ENCODE results near the gene RNLS. TPM values are rescaled to one million over a fixed set of nuclear protein-coding genes. Genes with fewer than 3 reads are reported as not detected.

RNLS gene
- 10 to 100 TPM in 3 of 4 donors, 1 to 10 TPM in 1; 7.8 to 37.2 (median 26.2) TPM for total RNA-seq

DNA sequence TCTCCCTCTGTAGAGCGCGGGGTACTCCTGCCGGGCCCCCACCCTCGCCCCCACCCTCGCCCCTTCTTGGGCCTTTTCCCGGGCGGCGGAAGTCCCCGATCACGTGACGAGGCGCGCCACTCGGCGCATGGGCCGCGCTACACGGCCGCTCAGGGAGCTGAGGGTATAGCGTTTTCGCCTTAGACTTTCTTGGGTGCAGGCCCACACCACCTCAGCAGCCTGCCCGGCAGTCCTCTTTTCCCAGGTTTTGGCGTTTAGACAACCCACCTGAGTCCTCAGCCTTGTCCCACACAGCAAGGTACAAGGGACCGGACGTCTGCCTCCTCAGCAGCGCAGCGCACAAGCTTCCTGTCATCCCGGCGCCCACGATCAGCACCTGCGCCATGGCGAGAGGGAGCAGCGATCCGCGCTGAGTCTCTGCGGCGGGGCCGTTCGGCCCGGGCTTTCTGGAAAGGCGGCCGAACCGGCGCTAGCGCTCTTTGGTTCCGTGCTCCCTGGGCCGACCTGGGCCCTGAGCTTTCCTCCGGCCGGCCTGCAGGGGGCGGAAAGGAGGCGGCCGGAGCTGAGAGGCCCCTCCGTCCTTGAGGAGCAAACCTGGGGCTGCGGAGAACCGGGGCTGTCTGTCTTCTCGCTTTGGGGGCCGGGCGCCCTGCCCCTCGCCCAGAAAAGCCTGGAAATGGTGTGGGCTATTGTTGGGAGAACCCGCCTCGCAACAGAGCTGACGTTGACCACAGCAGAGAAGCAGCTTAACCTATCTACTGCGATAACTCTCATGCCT is at the start of gene RNLS:
TSS of gene RNLS (minus strand) at position 513 of the 778 bp plus-strand sequence.
- peak within 1 kb of the TSS; percentile 91 to 96 (median 93) for H3K27ac ChIP-seq
- no peaks in the 10 kb centered on the region for H3K9me3 ChIP-seq
- peaks cover 0 to 12% (median 0%) of the 10 kb centered on the region in 4 donors for H3K4me1 ChIP-seq
- H3K36me3 ChIP-seq: no peaks in the 10 kb centered on the region
- WGBS, 2 donors: 2 to 5% methylated on average over 21 to 38 of the region's 63 CpGs
- H3K4me3 ChIP-seq: peak within 1 kb of the TSS; percentile 72 to 86 (median 73)
- peak; percentile 33 to 56 for DNase-seq (ENCODE audit: low spot score in 2 of 2)
- peak in 1 of 2 donors; percentile 55 for TF ChIP-seq POLR2A (IDR thresholded peaks at IDR 0.05)
- peak in 1 of 2 donors; percentile 88 for TF ChIP-seq EP300 (IDR thresholded peaks at IDR 0.05)
- TF ChIP-seq CTCF (IDR thresholded peaks at IDR 0.05): peak; percentile 78 to 93 (median 91)
- no peaks in the 10 kb centered on the region for H3K27me3 ChIP-seq

DNA sequence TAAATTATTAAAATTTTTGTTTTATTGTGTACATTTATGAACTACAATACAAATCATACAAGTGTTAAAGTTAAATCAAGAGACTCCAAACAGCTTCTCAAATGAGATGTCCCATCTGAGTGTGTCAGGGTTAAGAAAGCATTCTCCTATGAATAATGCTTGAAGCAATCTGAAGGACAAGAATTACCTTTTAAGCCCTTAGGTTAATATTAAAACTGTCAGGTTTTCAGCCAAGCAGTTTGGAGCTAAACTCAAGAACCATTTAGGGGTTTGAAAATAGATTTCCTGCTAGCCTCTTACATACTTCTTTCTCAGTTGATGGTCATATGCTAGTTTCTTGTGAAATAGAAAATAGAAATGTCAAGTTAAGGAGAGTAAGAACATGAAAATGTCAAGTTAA is 41.7 kb upstream of the RNLS start:
- no peaks in the 10 kb centered on the region for H3K27me3 ChIP-seq
- H3K36me3 ChIP-seq: no peaks in the 10 kb centered on the region
- no peak overlapping the region for H3K4me3 ChIP-seq
- H3K4me1 ChIP-seq: no peaks in the 10 kb centered on the region
- TF ChIP-seq POLR2A (IDR thresholded peaks at IDR 0.05) (no peak), CTCF (IDR thresholded peaks at IDR 0.05) (no peak), EP300 (IDR thresholded peaks at IDR 0.05) (no peak)
- DNase-seq (ENCODE audit: low spot score in 2 of 2): no peak
- peaks cover 0 to 16% (median 0%) of the 10 kb centered on the region in 4 donors for H3K9me3 ChIP-seq
- H3K27ac ChIP-seq: no peak overlapping the region

GRCh38 chr10:88623835-88624234 is 40.7 kb upstream of the RNLS start:
- no peak for DNase-seq (ENCODE audit: low spot score in 2 of 2)
- peaks cover 0 to 13% (median 0%) of the 10 kb centered on the region in 4 donors for H3K9me3 ChIP-seq
- no peak overlapping the region for H3K27ac ChIP-seq
- 70 to 78% methylated on average over 2 of the region's 2 CpGs for WGBS, 2 donors
- no peaks in the 10 kb centered on the region for H3K4me1 ChIP-seq
- no peaks in the 10 kb centered on the region for H3K27me3 ChIP-seq
- H3K36me3 ChIP-seq: no peaks in the 10 kb centered on the region
- no peak overlapping the region for H3K4me3 ChIP-seq
- TF ChIP-seq POLR2A (IDR thresholded peaks at IDR 0.05) (no peak), CTCF (IDR thresholded peaks at IDR 0.05) (no peak), EP300 (IDR thresholded peaks at IDR 0.05) (no peak)

DNA sequence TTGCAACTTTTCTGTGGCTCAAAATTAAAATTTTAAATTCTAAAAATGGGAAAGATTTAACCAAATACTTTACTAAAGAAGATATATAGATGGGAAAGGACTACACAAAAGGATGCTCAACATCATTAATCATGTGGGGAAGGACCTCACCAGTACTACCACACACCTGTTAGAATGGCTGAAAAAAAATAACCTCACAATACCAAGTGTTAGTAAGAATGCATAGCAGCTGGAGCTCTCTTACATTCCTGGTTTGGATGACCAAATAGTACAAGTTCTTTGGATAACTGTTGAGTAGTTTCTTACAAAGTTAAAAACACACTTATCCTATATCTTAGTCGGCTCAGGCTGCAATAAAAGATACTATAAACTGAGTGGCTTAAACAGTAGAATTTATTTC is 37.3 kb upstream of the RNLS start:
- Histone ChIP-seq H3K27ac (no peak overlapping the region), H3K4me3 (no peak overlapping the region), H3K36me3 (no peaks in the 10 kb centered on the region), H3K9me3 (peaks cover 0 to 3% (median 0%) of the 10 kb centered on the region in 4 donors), H3K4me1 (no peaks in the 10 kb centered on the region), H3K27me3 (no peaks in the 10 kb centered on the region)
- no peak for DNase-seq (ENCODE audit: low spot score in 2 of 2)
- WGBS, 2 donors: 86 to 94% methylated on average over 1 of the region's 1 CpG
- TF ChIP-seq CTCF (IDR thresholded peaks at IDR 0.05): no peak
- no peak for TF ChIP-seq EP300 (IDR thresholded peaks at IDR 0.05)
- TF ChIP-seq POLR2A (IDR thresholded peaks at IDR 0.05): no peak

DNA sequence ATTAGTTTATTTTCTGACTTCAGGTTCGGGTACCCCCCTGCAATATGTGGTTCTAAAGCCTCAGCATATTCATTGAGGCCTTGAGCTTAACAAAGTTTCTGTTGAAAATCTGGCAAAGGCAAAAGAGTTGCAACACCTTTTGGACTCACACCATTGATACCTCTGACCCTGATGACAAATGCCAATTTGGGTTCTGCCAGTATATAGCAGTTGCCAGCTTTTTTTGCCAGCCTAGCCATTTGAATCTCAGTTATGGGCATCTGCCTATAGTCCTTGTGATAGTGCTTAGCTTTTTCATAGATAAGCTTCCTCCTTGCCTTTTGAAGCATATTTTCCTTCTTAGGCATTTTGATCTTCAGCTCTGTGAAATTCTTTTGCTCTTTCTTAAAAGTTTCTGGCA is 35.4 kb upstream of the RNLS start:
- 71 to 76% methylated on average over 1 of the region's 1 CpG for WGBS, 2 donors
- no peak for TF ChIP-seq POLR2A (IDR thresholded peaks at IDR 0.05)
- TF ChIP-seq CTCF (IDR thresholded peaks at IDR 0.05): no peak
- TF ChIP-seq EP300 (IDR thresholded peaks at IDR 0.05): no peak
- Histone ChIP-seq H3K4me1 (no peaks in the 10 kb centered on the region), H3K9me3 (peaks cover 0 to 11% (median 0%) of the 10 kb centered on the region in 4 donors), H3K4me3 (no peak overlapping the region), H3K36me3 (no peaks in the 10 kb centered on the region), H3K27me3 (no peaks in the 10 kb centered on the region), H3K27ac (no peak overlapping the region)
- peak in 1 of 2 donors; percentile 12 for DNase-seq (ENCODE audit: low spot score in 2 of 2)

Measured in tibial nerve (tissue), 4 donors.